Measurements from ENCODE around the gene SMYD4.
"Not testable (repeated sequence)": the region's sequence is repeated elsewhere in the genome, so short reads cannot be mapped to it uniquely, and the experiment has no call there.

The SMYD4 gene

DNA sequence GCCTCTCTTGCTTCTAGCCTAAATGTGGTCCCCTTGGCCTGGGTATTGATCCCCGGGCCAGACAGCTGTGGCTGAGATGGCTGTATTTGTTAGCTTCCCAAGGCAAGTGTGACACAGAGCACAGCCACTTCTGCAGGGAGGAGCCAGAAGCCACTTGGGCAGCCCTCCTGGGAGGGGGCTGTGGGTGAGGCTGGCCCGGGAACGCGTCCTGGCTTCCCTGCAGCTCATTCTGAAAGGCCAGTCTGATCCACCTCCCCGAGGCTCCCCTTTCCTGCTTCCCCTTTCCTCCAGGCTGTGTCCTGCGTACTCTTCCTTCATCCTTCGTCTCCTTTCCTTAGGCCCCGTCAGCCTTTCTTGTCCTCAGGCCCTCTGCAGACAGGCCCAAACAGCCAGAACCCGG, 79.1 kb downstream of the SMYD4 start:
- H3K27ac Mint-ChIP-seq, result no peak overlapping the region
- H3K36me3 Mint-ChIP-seq, result no peaks in the 10 kb centered on the region
- no peak overlapping the region for H3K4me3 Mint-ChIP-seq
- CTCF ChIA-PET, result no interaction called here
- no peaks in the 10 kb centered on the region for H3K9me3 Mint-ChIP-seq
- peaks cover 51% of the 10 kb centered on the region for H3K27me3 Mint-ChIP-seq
- peaks cover 4% of the 10 kb centered on the region for H3K4me1 Mint-ChIP-seq
- DNase-seq, result no peak

DNA sequence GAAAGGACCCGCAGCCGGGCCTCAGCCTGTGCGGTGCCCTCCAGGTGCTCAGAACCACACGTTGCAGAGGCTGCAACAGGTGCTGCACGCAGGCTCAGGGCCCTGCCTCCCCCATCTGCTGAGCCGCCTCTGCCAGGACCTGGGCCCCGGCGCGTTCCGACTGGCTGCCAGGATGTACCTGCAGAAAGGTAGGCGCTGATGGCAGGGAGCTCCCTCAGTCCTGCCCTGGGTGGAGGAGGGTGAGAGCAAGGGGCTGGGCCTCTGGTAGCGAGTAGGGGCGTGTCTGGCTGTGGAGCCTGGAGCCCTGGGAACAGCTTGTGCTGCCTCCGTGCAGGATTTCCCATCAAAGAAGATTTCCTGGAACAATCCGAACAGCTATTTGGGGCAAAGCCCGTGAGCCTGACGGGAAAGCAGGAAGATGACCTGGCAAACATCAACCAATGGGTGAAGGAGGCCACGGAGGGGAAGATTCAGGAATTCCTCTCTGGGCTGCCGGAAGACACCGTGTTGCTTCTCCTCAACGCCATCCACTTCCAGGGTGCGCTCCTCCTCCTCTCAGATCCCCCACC, 82.6 kb downstream of the SMYD4 start:
- H3K27me3 Mint-ChIP-seq, result peaks cover 28% of the 10 kb centered on the region
- no peaks in the 10 kb centered on the region for H3K36me3 Mint-ChIP-seq
- H3K27ac Mint-ChIP-seq, result no peak overlapping the region
- CTCF ChIA-PET, result no interaction called here
- H3K9me3 Mint-ChIP-seq, result no peaks in the 10 kb centered on the region
- no peaks in the 10 kb centered on the region for H3K4me1 Mint-ChIP-seq
- DNase-seq, result no peak
- no peak overlapping the region for H3K4me3 Mint-ChIP-seq

DNA sequence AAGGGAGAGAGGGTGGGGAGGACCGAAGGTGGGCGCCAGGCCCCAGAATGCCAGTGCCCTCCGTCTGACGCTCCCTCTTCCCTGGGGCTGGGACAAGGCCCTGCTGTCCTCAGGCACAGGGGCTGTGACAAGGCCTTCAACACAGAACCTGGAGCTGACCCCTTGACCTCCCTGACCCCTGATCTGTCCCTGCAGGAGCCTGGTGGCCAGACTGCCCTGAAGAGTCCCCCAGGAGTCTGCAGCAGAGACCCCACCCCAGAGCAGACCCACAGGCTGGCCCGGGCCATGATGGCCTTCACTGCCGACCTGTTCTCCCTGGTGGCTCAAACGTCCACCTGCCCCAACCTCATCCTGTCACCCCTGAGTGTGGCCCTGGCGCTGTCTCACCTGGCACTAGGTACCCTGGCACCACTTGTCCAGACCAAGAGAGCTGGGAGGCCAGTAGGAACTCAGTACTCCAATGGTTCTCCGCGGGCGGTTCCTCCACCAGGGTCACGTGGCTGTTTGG, 84.1 kb downstream of the SMYD4 start:
- no peaks in the 10 kb centered on the region for H3K36me3 Mint-ChIP-seq
- no peak for DNase-seq
- H3K27ac Mint-ChIP-seq, result no peak overlapping the region
- CTCF ChIA-PET, result no interaction called here
- H3K27me3 Mint-ChIP-seq, result peaks cover 25% of the 10 kb centered on the region
- no peaks in the 10 kb centered on the region for H3K4me1 Mint-ChIP-seq
- H3K9me3 Mint-ChIP-seq, result no peaks in the 10 kb centered on the region
- no peak overlapping the region for H3K4me3 Mint-ChIP-seq

DNA sequence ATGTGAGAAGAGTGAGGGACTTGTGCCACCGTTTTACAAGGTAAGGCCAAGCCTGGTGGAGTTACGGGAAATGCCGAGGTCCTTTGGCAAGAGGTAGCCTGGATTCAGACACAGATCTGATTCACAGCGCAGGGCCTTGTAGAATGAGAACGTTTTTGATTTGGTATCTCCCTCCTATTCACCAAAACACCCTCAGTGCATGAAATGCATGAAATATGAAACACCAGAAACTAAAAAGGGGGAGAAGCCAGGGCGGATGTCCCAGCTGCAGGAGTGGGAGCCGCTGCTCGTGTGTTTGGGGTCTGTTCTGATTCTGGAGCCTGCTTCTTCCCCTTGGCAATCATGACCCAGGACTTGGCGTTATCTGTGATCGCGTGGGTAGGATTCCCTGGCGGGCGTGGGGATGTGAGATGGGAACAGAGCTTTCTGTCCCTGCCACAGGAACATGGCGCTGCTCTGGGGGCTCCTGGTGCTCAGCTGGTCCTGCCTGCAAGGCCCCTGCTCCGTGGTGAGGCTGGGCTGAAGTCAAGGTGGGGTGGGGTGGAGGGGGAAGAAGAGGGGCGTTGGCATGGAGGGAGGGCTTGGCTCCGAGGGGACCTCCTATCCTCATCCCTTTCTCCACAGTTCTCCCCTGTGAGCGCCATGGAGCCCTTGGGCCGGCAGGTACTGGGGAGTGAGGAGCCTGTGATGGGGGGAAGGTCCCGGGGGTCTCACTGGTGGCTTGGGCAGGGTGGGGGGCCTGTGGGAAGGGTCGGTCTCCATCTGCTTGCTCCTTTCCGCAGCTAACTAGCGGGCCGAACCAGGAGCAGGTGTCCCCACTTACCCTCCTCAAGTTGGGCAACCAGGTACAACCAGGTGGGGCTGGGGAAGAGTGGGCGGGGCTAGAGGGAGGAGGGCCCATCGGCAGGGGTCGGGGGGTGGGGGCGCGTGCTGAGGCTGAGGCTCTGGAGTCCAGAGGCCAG, 84.9 kb downstream of the SMYD4 start:
- Mint-ChIP-seq H3K36me3 (no peaks in the 10 kb centered on the region), H3K4me3 (no peak overlapping the region), H3K9me3 (no peaks in the 10 kb centered on the region), H3K27ac (no peak overlapping the region), H3K4me1 (no peaks in the 10 kb centered on the region), H3K27me3 (peaks cover 24% of the 10 kb centered on the region)
- DNase-seq, result no peak
- CTCF ChIA-PET, result no interaction called here

DNA sequence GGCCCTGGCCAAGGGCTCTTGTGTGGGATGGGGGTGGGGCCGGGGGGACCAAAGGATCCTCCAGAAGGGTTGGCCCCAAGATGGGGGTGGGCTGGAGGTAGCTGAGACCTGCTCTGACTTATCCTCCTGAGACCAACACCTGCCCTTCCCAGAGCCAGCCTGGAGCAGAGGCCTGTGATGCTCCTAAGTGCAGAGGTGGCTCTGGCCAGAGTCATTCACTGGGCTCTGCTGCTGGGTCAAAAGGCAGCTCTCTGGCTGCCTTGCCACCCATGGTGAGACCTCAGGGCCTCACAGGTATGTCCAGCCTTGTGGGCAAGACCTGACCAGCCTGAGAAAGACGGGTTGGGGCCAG, 86.6 kb downstream of the SMYD4 start:
- Mint-ChIP-seq H3K27me3 (peaks cover 15% of the 10 kb centered on the region), H3K27ac (no peak overlapping the region), H3K4me3 (no peak overlapping the region), H3K36me3 (no peaks in the 10 kb centered on the region), H3K4me1 (no peaks in the 10 kb centered on the region), H3K9me3 (no peaks in the 10 kb centered on the region)
- DNase-seq, result no peak
- CTCF ChIA-PET, result no interaction called here

DNA sequence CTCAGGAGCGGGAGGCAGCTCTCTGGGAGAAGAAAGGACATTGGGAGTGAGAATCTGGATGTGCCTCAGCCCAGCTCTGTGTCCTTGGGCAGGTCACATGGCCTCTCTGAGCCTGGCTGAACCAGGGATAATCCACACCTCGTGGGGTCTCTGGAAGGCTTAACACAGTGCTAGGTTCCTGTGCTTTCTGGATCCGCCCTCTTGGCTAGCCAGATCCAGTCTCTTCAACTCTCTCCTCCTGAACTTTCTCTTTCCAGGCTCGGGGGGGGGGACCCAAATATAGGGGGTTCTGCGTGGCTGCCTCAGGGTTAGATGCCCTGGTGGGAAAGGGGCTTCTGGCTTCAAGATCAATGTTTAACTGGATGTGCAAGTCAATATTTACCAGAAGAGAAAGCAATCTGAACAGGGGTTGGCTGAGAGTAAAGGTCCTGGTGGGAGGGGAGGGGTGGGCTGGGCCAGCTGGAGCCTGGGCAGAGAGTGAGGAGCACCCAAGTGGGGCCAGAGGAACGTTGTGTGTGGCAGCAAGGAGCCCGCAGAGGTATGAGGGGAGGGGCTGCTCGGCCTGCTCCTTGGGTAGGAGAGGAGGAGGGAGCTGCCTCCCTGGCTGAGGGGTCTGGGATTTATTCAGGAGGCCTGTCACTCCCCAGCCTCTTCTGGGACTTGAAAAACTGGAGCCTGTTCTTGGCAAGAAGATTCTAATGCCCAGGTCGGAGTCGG, 87.2 kb downstream of the SMYD4 start, which contains the start of gene SERPINF2:
TSS of gene SERPINF2 (plus strand) at position 501 of the 717 bp plus-strand sequence. CDS start 2,125 bp downstream, outside the sequence.
- no peaks in the 10 kb centered on the region for H3K9me3 Mint-ChIP-seq
- CTCF ChIA-PET, result no interaction called here
- no peaks in the 10 kb centered on the region for H3K4me1 Mint-ChIP-seq
- H3K27ac Mint-ChIP-seq, result no peak within 1 kb of the TSS
- H3K36me3 Mint-ChIP-seq, result no peaks in the 10 kb centered on the region
- DNase-seq, result no peak
- H3K27me3 Mint-ChIP-seq, result peaks cover 12% of the 10 kb centered on the region
- no peak within 1 kb of the TSS for H3K4me3 Mint-ChIP-seq

DNA sequence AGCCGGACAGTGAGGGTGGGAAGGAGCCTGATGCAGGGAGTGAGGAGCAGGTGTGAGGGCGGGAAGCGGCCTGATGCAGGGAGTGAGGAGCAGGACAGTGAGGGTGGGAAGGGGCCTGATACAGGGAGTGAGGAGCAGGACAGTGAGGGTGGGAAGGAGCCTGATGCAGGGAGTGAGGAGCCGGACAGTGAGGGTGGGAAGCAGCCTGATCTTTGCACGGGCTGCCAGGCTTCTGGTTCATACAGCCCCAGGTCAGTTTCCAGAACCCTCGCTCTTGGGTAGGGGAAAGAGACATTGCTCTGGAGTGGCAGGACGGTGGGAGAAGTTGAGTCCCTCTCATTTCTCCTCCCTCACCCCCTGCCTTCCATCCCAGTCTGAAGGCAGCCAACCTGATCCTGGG, 87.8 kb downstream of the SMYD4 start:
- CTCF ChIA-PET, H3K9me3 Mint-ChIP-seq, H3K27ac Mint-ChIP-seq, H3K27me3 Mint-ChIP-seq, H3K4me1 Mint-ChIP-seq, DNase-seq, H3K4me3 Mint-ChIP-seq, H3K36me3 Mint-ChIP-seq: not testable (repeated sequence)

DNA sequence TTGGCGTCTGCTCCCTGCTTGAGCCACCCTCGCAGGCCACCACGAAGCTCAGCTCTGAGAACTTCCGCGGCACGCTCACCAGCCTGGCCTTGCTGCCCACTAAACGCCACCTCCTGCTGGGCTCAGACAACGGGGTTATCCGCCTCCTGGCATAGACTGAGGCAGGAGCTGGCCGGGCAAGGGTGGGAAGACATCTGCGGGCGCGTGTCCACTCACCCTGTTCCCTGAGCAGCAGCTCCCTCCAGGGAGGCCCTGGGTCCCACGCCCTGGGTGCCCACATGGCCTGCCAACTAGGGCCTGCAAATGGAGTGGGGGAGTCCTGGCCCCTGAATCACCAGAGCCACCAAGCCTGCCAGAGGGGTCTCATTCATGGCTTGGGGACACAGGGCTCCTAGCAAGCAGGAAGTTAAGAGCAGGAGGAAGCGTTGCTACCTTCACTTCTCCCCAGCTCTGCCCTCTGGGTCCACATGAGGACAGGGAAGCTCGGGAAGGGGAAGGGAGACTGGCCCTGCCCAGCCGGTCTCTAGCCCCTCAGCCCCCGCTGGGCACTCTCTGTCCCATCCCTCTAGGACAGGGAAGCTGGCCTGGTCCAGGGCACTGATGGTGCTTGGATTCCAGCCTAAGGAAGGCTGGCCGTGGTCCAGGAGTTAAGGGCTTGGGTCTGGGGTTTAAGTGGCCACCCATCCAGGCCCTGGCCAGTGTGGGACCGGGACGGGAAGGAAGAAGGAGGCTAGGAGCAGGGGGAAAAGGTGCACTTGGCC, 92.0 kb downstream of the SMYD4 start:
- Mint-ChIP-seq H3K36me3 (peaks cover 10% of the 10 kb centered on the region), H3K9me3 (no peaks in the 10 kb centered on the region), H3K4me1 (no peaks in the 10 kb centered on the region), H3K4me3 (no peak overlapping the region), H3K27ac (no peak overlapping the region), H3K27me3 (peaks cover 7% of the 10 kb centered on the region)
- no peak for DNase-seq
- CTCF ChIA-PET, result no interaction called here

DNA sequence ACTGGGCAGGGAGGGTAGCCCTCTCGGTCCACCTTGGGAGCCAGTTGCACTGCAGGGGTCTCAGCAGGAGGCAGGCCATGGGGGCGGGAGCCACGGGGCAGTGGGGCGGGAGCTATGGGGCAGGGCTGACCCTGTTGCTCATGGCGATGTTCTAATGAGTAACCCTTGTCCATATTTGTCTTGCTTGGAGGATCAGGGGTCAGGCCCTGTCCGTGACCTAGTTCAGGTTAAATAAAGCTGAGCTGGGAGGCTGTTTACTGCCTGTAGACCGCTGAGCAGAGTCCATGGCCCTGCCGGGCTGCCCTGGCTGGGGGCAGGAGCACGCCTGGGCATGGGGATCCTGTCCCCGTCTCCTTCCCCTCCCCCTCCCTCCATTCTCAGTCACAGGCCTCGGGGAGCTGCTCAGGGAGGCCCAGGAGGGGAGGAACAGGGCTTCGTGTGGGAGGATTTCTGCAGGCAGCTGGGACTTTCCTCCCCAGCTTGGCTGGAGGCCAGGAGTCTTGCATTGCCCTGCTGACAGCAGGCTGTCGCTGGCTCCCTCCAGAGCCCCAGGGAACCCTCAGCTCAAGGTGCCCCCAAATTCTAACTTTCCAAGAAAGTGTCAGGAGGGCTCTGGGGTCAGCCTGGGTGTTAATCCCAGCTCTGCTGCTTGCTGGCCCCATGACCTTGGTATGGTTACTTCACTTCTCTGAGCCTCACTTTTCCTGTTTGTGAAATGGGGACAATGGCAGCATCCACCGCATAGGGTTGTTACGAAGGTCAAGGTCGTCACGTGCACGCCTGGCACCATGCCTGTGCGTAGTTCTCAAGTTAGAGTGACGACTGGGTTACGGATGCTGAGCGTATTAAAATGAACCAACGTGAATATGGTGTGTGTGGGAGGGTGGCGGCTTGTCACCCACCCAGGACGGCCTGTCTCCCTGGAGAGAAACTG, 93.1 kb downstream of the SMYD4 start:
- no peak overlapping the region for H3K4me3 Mint-ChIP-seq
- CTCF ChIA-PET, result interaction anchor here (0.7 kb wide), 1 partner anchor 15 kb away, joined by 6 read pairs; no protein-coding TSS in a partner anchor
- H3K9me3 Mint-ChIP-seq, result no peaks in the 10 kb centered on the region
- DNase-seq, result no peak
- no peaks in the 10 kb centered on the region for H3K27me3 Mint-ChIP-seq
- H3K4me1 Mint-ChIP-seq, result no peaks in the 10 kb centered on the region
- H3K27ac Mint-ChIP-seq, result no peak overlapping the region
- H3K36me3 Mint-ChIP-seq, result peaks cover 10% of the 10 kb centered on the region

DNA sequence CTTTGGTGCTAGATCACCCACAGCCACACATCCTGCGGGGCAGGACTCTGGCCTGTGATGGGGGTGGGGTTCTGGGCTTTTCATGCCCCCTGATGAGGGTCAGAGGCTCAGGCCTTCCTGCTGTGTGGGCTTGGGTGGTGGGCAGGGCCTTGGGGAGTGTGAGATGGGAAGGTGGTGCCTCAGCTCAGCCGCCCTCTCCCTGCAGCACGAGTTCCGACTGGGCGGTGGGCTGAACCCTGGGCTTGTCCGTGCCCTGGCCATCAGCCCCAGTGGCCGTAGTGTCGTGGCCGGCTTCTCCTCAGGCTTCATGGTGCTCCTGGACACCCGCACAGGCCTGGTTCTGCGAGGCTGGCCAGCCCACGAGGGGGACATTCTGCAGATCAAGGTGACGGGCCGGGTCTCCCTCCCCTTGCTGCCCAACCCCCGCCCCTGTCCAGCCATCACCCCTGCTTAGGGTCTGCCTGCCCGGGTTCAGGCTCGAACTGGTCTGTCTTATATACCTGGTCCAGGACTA, 93.8 kb downstream of the SMYD4 start:
- H3K27ac Mint-ChIP-seq, result no peak overlapping the region
- H3K27me3 Mint-ChIP-seq, result no peaks in the 10 kb centered on the region
- peaks cover 10% of the 10 kb centered on the region for H3K36me3 Mint-ChIP-seq
- H3K9me3 Mint-ChIP-seq, result no peaks in the 10 kb centered on the region
- DNase-seq, result no peak
- no peak overlapping the region for H3K4me3 Mint-ChIP-seq
- CTCF ChIA-PET, result interaction anchor here (0.7 kb wide), 1 partner anchor 15 kb away, joined by 6 read pairs; no protein-coding TSS in a partner anchor
- H3K4me1 Mint-ChIP-seq, result no peaks in the 10 kb centered on the region

DNA sequence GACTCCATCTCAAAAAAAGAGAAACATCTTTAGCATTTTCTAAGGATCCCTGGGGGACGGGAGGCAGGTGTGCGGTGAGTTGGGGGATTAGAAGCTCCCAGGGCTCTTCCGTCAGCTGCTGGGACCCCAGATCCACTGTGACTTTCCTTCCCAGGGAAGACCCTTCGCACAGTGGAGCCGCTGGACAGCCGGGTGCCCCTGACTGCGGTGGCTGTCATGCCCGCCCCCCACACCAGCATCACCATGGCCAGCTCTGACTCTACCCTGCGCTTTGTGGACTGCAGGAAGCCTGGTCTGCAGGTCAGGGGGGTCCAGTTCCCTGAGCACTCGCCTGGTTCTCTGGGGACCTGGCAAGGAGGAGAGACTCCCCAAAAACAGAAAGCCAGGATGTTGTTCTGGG, 94.3 kb downstream of the SMYD4 start:
- Mint-ChIP-seq H3K4me3 (no peak overlapping the region), H3K27ac (no peak overlapping the region), H3K27me3 (no peaks in the 10 kb centered on the region), H3K36me3 (peaks cover 11% of the 10 kb centered on the region), H3K9me3 (no peaks in the 10 kb centered on the region), H3K4me1 (no peaks in the 10 kb centered on the region)
- CTCF ChIA-PET, result no interaction called here
- no peak for DNase-seq

DNA sequence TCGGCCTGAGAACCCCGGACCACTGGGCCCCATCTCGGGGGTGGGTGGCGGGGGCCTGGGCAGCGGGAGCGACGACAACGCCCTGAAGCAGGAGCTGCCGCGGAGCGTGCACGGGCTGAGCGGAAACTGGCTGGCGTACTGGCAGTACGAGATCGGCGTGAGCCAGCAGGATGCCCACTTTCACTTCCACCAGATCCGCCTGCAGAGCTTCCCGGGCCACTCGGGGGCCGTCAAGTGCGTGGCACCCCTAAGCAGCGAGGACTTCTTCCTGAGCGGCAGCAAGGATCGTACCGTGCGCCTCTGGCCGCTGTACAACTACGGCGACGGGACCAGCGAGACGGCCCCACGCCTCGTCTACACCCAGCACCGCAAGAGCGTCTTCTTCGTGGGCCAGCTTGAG, 95.9 kb downstream of the SMYD4 start:
- H3K36me3 Mint-ChIP-seq, result peaks cover 21% of the 10 kb centered on the region
- H3K27me3 Mint-ChIP-seq, result no peaks in the 10 kb centered on the region
- no peak for DNase-seq
- CTCF ChIA-PET, result interaction anchor here (0.5 kb wide), 1 partner anchor 133 kb away, joined by 3 read pairs; no protein-coding TSS in a partner anchor
- H3K9me3 Mint-ChIP-seq, result no peaks in the 10 kb centered on the region
- H3K27ac Mint-ChIP-seq, result no peak overlapping the region
- H3K4me1 Mint-ChIP-seq, result peaks cover 9% of the 10 kb centered on the region
- no peak overlapping the region for H3K4me3 Mint-ChIP-seq

DNA sequence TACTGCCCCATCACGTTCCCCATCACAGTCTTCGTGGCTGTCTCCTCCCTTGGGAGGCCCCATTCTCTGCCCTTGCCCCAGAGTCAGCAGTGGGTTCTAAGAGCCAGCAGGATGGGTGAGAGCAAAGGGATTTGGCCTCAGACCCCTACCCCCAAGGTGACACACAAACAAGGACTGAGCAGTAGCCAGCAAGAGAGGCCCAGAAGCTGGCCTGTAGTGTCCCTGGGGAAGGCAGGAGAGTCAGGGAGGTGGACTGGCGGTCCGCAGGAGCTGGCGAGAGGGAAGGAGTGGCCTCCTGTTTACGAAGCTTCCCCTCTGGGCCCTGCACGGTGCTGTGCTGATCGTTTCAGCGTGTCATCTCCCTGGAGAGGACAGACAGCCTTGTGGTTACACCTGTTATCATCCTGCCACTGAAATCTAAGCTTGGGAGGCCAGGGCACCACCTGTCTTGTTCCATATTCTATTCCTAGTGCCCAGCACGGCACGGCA, 96.8 kb downstream of the SMYD4 start:
- Mint-ChIP-seq H3K4me1 (peaks cover 16% of the 10 kb centered on the region), H3K27me3 (no peaks in the 10 kb centered on the region), H3K27ac (no peak overlapping the region), H3K36me3 (peaks cover 26% of the 10 kb centered on the region), H3K4me3 (no peak overlapping the region), H3K9me3 (no peaks in the 10 kb centered on the region)
- CTCF ChIA-PET, result interaction anchor here (1.4 kb wide), 1 partner anchor 11 kb away, joined by 4 read pairs; no protein-coding TSS in a partner anchor
- DNase-seq, result no peak

Data from activated naive CD4-positive, alpha-beta T cell treated with anti-CD3 and anti-CD28 coated beads, Interleukin-2, amount 10 ng/mL, durations not matched to agents 7 days and 5 days (primary cell).